Right renal pelvis (tissue), 4 donors: Measurements from ENCODE around the gene SUMO2. TPM values are rescaled to one million over a fixed set of nuclear protein-coding genes. Genes with fewer than 3 reads are reported as not detected.
"Not testable (repeated sequence)": the region's sequence is repeated elsewhere in the genome, so short reads cannot be mapped to it uniquely, and the experiment has no call there.

Experiments
- DNase-seq, 4 donors: peaks; one replicate each; pipeline ENCODE4 v3.0.0-alpha.2; 2013; ENCODE audit warnings: low read depth in 4 of 4, low spot score in 3 of 4, missing footprints in 1 of 4
- polyA plus RNA-seq, 4 donors: library from polyadenylated mRNA; unstranded; fragments of 120-200 nt; gene quantifications; one replicate each; pipeline ENCODE4 v1.2.1, GENCODE V29; 2013; ENCODE audit not compliant: insufficient read length in 4 of 4

SUMO2 gene
- 100 to 1,000 TPM; 680 to 843 (median 799) TPM for polyA plus RNA-seq

GRCh38 chr17:75182569-75183436 lies at the start of gene SUMO2:
TSS of gene SUMO2 (minus strand) at chr17:75182959. CDS start at chr17:75182834, 125 bp downstream.
- peak; percentile 91 to 98 (median 92) for DNase-seq

GRCh38 chr17:75231741-75232464 lies 49.1 kb upstream of the SUMO2 start:
- no peak for DNase-seq

- no peak for DNase-seq
Measured at GRCh38 chr17:75231071-75231470, 48.3 kb upstream of the SUMO2 start.

- no peak for DNase-seq
Measured at GRCh38 chr17:75228847-75229246, 46.1 kb upstream of the SUMO2 start.

- no peak for DNase-seq
Measured at GRCh38 chr17:75228305-75228704, 45.5 kb upstream of the SUMO2 start.

GRCh38 chr17:75227729-75228128 lies 45.0 kb upstream of the SUMO2 start:
- DNase-seq: no peak

GRCh38 chr17:75225016-75225415 lies 42.3 kb upstream of the SUMO2 start:
- DNase-seq: no peak

GRCh38 chr17:75219815-75220214 lies 37.1 kb upstream of the SUMO2 start:
- no peak for DNase-seq

- DNase-seq: no peak
Measured at GRCh38 chr17:75218131-75218530, 35.4 kb upstream of the SUMO2 start.

- DNase-seq: no peak
Measured at GRCh38 chr17:75209061-75209460, 26.3 kb upstream of the SUMO2 start.

- no peak for DNase-seq
Measured at GRCh38 chr17:75208161-75208560, 25.4 kb upstream of the SUMO2 start.

- DNase-seq: no peak
Measured at GRCh38 chr17:75207760-75208159, 25.0 kb upstream of the SUMO2 start.

- DNase-seq: not testable (repeated sequence)
Measured at GRCh38 chr17:75207050-75207407, 24.3 kb upstream of the SUMO2 start.

- no peak for DNase-seq
Measured at GRCh38 chr17:75205793-75206163, 23.0 kb upstream of the SUMO2 start.

- peak; percentile 85 to 98 (median 88) for DNase-seq
Measured at GRCh38 chr17:75205037-75205792, 22.5 kb upstream of the SUMO2 start, which contains the start of gene NUP85. TSS of gene NUP85 (plus strand) at chr17:75205679. CDS start at chr17:75205762, 83 bp downstream.

GRCh38 chr17:75199886-75200618 lies 17.3 kb upstream of the SUMO2 start:
- no peak for DNase-seq

- DNase-seq: no peak
Measured at GRCh38 chr17:75194879-75195278, 12.1 kb upstream of the SUMO2 start.

- DNase-seq: no peak
Measured at GRCh38 chr17:75191584-75191983, 8.8 kb upstream of the SUMO2 start.

GRCh38 chr17:75188614-75189013 lies 5.9 kb upstream of the SUMO2 start:
- no peak for DNase-seq
